Subcutaneous adipose tissue (tissue), 4 donors: ENCODE results near the gene ATRN. TPM values are rescaled to one million over a fixed set of nuclear protein-coding genes. Genes with fewer than 3 reads are reported as not detected.

Experiments used
- total RNA-seq, 4 donors: library from RNA; depleted of rRNA; stranded (reverse); fragments of >200 nt; gene quantifications; one replicate each; pipeline ENCODE4 v1.1.0, GENCODE V29; 2016
- TF ChIP-seq, protein P1 (sequence below): fragments of 450-650 bp; IDR thresholded peaks from one replicate; pipeline ENCODE4 v1.5.1; 2016; ENCODE audit warnings: low read depth, mild to moderate bottlenecking, control low read depth, antibody characterized with exemption, moderate library complexity

The ATRN gene
- total RNA-seq, 4 donors from 2014 or later, result 24.7 to 42.3 (median 30.3) TPM

DNA sequence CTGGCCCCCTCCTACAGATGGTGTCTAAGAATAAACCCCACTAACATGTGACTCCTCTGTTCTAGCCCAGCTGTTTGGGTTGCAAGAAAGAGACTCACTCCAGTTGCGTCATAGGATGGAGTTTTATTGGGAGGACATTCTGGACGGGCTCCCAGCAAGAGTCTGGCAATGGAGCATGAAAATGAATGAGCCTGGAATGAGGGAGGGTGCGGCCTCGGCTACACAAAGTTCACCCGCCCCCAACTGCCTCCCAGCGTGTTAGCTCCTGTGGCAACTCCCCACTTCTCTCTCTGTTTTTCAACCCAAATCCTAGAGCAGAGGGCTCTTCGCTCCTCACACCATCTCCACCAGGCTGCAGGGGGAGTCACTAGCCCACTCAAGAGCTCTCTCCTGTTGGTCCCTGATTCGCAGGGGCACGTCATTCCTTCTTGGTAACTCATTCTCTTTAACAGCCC, 216.1 kb downstream of the ATRN start:
- TF ChIP-seq, protein P1, sequence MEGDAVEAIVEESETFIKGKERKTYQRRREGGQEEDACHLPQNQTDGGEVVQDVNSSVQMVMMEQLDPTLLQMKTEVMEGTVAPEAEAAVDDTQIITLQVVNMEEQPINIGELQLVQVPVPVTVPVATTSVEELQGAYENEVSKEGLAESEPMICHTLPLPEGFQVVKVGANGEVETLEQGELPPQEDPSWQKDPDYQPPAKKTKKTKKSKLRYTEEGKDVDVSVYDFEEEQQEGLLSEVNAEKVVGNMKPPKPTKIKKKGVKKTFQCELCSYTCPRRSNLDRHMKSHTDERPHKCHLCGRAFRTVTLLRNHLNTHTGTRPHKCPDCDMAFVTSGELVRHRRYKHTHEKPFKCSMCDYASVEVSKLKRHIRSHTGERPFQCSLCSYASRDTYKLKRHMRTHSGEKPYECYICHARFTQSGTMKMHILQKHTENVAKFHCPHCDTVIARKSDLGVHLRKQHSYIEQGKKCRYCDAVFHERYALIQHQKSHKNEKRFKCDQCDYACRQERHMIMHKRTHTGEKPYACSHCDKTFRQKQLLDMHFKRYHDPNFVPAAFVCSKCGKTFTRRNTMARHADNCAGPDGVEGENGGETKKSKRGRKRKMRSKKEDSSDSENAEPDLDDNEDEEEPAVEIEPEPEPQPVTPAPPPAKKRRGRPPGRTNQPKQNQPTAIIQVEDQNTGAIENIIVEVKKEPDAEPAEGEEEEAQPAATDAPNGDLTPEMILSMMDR, result no peak

DNA sequence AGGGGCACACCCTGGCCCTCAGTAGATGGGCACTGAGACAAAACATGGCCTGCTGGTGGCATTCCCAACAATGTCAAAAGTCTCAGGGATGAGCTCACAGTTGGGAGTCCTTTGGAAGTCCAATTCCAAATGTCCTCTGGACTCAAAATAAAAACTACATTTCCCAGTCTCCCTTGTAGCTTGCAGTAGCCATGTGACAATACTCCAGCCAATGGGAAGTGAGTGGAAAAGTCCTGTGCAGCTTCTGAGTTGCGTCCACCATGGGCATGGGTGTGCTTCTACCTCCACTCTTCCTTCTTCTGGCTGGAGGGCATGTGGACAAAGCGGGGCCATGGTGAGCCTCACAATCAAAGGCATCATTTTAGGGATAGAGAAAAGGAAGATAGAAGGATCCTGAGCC, 216.8 kb downstream of the ATRN start:
- TF ChIP-seq, protein P1, result no peak

DNA sequence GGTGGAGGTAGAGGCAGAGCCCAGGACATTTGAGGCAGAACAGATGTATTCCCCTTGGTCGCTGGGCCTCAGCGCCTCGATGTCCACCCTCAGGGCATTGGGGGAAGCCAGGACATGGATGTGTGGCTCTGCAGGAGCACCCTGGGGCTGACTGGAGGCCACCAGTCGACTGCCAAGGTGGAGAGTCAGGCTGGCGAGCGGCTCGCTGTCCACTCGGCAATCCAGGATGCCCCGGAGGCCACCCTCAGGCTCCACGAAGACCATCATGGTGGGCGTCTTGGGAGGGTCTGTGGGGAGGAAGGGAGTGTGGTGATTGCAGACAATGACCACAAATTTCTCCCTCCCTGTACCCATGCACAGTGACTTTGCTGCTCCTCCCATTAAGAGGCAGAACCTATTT, 219.2 kb downstream of the ATRN start:
- TF ChIP-seq, protein P1, result no peak

DNA sequence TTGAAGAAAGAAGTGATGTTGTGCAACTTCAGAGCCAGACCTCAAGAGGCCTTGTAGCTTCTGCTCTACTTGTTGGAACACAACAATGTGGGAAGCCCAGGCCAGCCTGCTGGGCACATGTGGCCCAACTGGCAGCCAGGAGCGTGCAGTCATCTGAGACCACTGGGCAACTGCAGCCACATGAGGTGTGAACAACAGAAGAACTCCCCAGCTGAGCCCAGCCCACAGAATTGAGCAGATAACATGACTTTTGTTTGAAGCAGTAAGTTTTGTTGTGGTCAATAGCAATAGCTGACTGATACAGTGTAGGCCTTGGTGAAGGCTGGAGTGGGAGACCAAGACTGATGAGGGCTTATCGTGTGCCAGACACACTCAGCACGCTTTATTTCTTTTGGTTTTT, 219.6 kb downstream of the ATRN start:
- TF ChIP-seq, protein P1, result no peak

DNA sequence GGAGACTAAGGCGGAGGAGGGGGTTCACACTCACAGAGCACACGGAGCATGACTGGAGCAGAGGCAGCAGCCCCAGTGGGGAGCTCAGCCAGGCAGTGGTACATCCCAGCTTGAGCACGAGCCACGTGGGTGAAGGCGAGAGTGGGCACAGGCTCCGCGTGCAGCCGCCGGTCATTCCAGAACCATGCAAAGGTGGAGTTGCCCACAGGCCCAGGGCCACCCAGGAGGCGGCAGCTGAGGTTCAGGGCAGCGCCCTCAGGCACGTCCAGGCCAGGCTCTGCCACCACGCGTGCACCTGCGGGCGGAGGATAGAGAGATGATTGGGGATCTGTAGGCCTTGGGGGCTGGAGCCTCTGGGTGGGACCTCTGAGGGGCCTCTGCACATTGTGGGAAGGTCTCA, 220.5 kb downstream of the ATRN start:
- TF ChIP-seq, protein P1, result no peak

DNA sequence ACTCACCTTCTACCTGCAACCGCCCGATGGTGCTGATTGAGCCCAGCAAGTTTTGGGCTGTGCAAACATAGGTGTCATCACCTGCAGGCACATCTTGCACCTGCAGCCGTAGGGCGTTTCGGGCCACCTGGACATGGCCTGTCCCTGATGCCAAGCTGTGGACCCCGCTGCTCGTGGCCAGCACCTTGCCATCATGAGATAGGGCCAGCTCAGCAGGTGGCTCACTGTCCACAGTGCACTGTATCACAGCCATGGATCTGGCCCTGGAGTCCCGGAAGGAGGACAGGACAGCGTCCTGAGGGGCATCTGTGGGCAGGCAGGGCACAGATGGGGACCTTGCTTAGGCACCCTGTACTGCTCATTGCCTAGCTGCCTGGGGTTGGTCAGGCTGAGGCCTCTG, 221.1 kb downstream of the ATRN start:
- TF ChIP-seq, protein P1, result no peak

DNA sequence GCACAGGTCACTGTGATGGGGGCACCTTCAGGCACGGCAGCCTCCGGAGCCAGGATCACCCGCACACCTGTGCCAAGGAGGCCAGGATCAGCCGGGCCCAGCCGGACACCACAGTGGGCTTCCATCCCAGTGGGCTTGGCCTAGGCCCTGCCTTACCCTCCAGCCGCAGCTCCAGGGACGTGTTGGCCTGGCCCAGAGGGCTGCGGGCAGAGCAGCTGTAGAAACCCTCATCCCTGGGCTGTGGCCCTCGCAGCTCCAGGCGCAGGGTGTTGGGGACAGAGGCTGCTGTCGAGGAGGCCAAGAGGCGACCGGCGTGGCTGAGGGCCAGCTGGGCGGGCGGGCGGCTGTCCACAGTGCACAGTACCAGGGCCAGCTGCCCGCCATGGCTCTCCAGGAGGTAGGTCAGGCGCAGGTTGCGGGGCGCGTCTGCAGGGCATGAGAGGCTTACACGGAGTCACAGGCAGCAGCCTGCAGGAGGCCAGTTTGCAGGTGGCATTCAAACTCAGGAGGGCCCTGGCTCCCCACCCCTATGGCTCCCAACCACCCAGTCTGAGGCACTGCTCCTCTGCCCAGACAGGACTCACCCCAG, 222.0 kb downstream of the ATRN start:
- TF ChIP-seq, protein P1, result no peak
